Measurements from ENCODE around the gene VMO1. TPM values are rescaled to one million over a fixed set of nuclear protein-coding genes. Genes with fewer than 3 reads are reported as not detected.

VMO1 gene
- total and polyA plus RNA-seq, 2 donors (not counting 3 experiments of a cell fraction or from before 2014, with no cell fraction given) = 0.23 TPM; not detected in 1

DNA sequence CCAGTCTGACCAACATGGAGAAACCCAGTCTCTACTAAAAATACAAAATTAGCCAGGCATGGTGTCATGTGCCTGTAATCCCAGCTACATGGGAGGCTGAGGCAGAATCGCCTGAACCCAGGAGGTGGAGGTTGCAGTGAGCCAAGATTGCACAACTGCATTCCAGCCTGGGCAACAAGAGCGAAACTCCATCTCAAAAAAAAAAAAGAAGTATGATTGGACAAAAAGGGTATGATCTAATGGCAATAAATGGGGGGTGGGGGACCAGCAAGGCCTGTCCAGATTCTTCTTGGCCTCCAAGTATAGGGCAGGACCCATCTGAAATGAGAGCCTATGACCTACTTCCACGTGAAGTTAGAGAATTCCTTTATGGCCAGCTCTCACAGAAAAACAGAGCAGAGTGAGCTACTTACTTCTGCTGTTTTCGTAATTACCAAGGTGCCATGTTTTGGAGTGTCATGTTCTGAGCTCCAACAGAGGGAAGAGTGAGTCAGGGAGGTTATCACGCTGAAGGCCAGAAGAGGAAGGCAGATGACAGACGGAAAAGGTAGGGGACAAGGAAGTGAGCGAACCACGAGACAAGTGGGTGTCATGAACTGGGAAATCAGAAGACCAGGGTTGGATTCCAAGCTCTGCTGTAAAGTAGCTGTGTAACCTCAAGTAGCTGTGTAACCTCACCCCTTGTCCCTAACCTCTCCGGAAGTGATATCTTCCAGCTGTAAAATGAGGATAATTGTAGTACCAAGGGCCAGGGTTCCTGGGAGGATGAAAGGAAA is 50.1 kb downstream of the VMO1 start:
- FAIRE-seq (peak; percentile 52), DNase-seq (ENCODE audit: low read depth, low spot score) (peak; percentile 34)
- Histone ChIP-seq H3K9ac (replicated peaks; ENCODE audit: extremely low read depth, insufficient read depth, low read length) (no peak overlapping the region), H3K4me1 (ENCODE audit: control insufficient read depth, extremely low read depth, insufficient read depth, low read length) (peaks cover 13% of the 10 kb centered on the region), H3K9me3 (replicated peaks; ENCODE audit: control insufficient read depth, insufficient read depth, low read length) (no peaks in the 10 kb centered on the region), H3K36me3 (ENCODE audit: control insufficient read depth in 2 of 2, extremely low read depth in 1 of 2, insufficient read depth in 2 of 2, low read length in 2 of 2) (no peaks in the 10 kb centered on the region), H2AFZ (ENCODE audit: low read depth, low read length) (peak overlapping the region; percentile 71), H3K27me3 (ENCODE audit: control insufficient read depth in 2 of 2, insufficient read depth in 2 of 2, low read length in 2 of 2) (peaks cover 9 to 11% of the 10 kb centered on the region in 2 experiments), H3K4me2 (ENCODE audit: insufficient read depth, low read length) (no peak overlapping the region), H3K4me3 (replicated peaks in 1 of 3; ENCODE audit: insufficient read depth in 1 of 3, low read depth in 1 of 3, low read length in 3 of 3) (no peak overlapping the region), H3K9me1 (replicated peaks; ENCODE audit: control insufficient read depth, extremely low read depth, insufficient read depth, low read length) (no peaks in the 10 kb centered on the region), H3K79me2 (ENCODE audit: control insufficient read depth, insufficient read depth, low read length) (no peaks in the 10 kb centered on the region), H3K27ac (ENCODE audit: insufficient read depth, low read depth, low read length) (no peak overlapping the region), H4K20me1 (replicated peaks; ENCODE audit: control insufficient read depth, extremely low read depth, insufficient read depth, low read length) (no peaks in the 10 kb centered on the region)
- BruUV-seq (replicated peaks) = no TSS peak
- CTCF ChIA-PET = interaction anchor here (1.0 to 1.2 kb wide), 5 partner anchors 10 to 167 kb away, joined by 3 read pairs; partner anchors contain the start of genes CHRNE and PSMB6
- intact Hi-C loops (cut with micrococcal nuclease) (no loop called here), dilution Hi-C loops (cut with MboI; ENCODE audit: extremely low pct_ligation_motif_present, low sequenced_read_pairs) (no loop called here)
- POLR2A ChIA-PET = no interaction called here
- TF ChIP-seq GATA2 (IDR thresholded peaks at IDR 0.05; ENCODE audit: insufficient read depth, insufficient read length, low read depth, low read length) (peak; percentile 42), JUN (IDR thresholded peaks at IDR 0.05; ENCODE audit: borderline replicate concordance, insufficient read depth, insufficient read length, low read depth) (no peak), MYC (IDR thresholded peaks at IDR 0.05; ENCODE audit: low read depth, low read length) (no peak), POLR2AphosphoS5 (IDR thresholded peaks at IDR 0.05; ENCODE audit: insufficient read depth, low read depth, low read length) (no peak), FOS (IDR thresholded peaks at IDR 0.05; ENCODE audit: borderline replicate concordance, insufficient read depth, low read length) (peak; percentile 62)
- TF ChIP-seq, protein P1, sequence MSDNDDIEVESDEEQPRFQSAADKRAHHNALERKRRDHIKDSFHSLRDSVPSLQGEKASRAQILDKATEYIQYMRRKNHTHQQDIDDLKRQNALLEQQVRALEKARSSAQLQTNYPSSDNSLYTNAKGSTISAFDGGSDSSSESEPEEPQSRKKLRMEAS (IDR thresholded peaks at IDR 0.05; ENCODE audit: insufficient read depth, insufficient read length) = no peak

Other genes with a start within 250 kb of the VMO1 start
- 78.1 and 79.2 TPM in 2 replicates for gene MYBBP1A, start 231.0 kb downstream of the VMO1 start, total RNA-seq
- 26.8 and 29.3 TPM in 2 replicates for gene MYBBP1A, start 231.0 kb downstream of the VMO1 start, polyA plus RNA-seq
- gene GGT6, start 225.8 kb downstream of the VMO1 start, total RNA-seq = not detected in 2 replicates
- gene GGT6, start 225.8 kb downstream of the VMO1 start, polyA plus RNA-seq = not detected in 2 replicates
- gene SMTNL2, start 201.8 kb downstream of the VMO1 start, total RNA-seq = not detected in 2 replicates
- gene SMTNL2, start 201.8 kb downstream of the VMO1 start, polyA plus RNA-seq = not detected in 2 replicates
- gene ALOX15, start 144.7 kb downstream of the VMO1 start, total RNA-seq = not detected in 2 replicates
- not detected in 2 replicates for gene ALOX15, start 144.7 kb downstream of the VMO1 start, polyA plus RNA-seq
- gene PELP1, start 82.2 kb downstream of the VMO1 start, total RNA-seq = 58.5 and 63.9 TPM in 2 replicates
- gene PELP1, start 82.2 kb downstream of the VMO1 start, polyA plus RNA-seq = 26.8 and 41.2 TPM in 2 replicates
- 21.3 and 25.2 TPM in 2 replicates for gene ARRB2, start 75.7 kb downstream of the VMO1 start, total RNA-seq
- 18.6 and 19.1 TPM in 2 replicates for gene ARRB2, start 75.7 kb downstream of the VMO1 start, polyA plus RNA-seq
- gene MED11, start 54.9 kb downstream of the VMO1 start, total RNA-seq = 11.7 and 12.9 TPM in 2 replicates
- 21.2 and 23.8 TPM in 2 replicates for gene MED11, start 54.9 kb downstream of the VMO1 start, polyA plus RNA-seq
- 0.44 TPM in 1 of 2 replicates, not detected in the other for gene ZMYND15, start 46.5 kb downstream of the VMO1 start, total RNA-seq
- gene ZMYND15, start 46.5 kb downstream of the VMO1 start, polyA plus RNA-seq = 0.12 and 0.18 TPM in 2 replicates
- gene CXCL16, start 46.4 kb downstream of the VMO1 start, total RNA-seq = 4.8 and 5.4 TPM in 2 replicates
- gene CXCL16, start 46.4 kb downstream of the VMO1 start, polyA plus RNA-seq = 6.1 and 7.3 TPM in 2 replicates
- not detected in 2 replicates for gene TM4SF5, start 14.5 kb downstream of the VMO1 start, total RNA-seq
- not detected in 2 replicates for gene TM4SF5, start 14.5 kb downstream of the VMO1 start, polyA plus RNA-seq
- gene GLTPD2, start 2.6 kb upstream of the VMO1 start, total RNA-seq = not detected in 2 replicates
- not detected in 2 replicates for gene GLTPD2, start 2.6 kb upstream of the VMO1 start, polyA plus RNA-seq
- gene PSMB6, start 9.8 kb upstream of the VMO1 start, total RNA-seq = 203 and 214 TPM in 2 replicates
- 598 and 599 TPM in 2 replicates for gene PSMB6, start 9.8 kb upstream of the VMO1 start, polyA plus RNA-seq
- gene PLD2, start 20.8 kb upstream of the VMO1 start, total RNA-seq = 52.3 and 58.7 TPM in 2 replicates
- gene PLD2, start 20.8 kb upstream of the VMO1 start, polyA plus RNA-seq = 53.6 and 54.7 TPM in 2 replicates
- gene MINK1, start 47.0 kb upstream of the VMO1 start, total RNA-seq = 87.5 and 89.4 TPM in 2 replicates
- 46.8 and 53.6 TPM in 2 replicates for gene MINK1, start 47.0 kb upstream of the VMO1 start, polyA plus RNA-seq
- 1.0 and 1.5 TPM in 2 replicates for gene C17orf107, start 113.2 kb upstream of the VMO1 start, total RNA-seq
- 0.68 and 0.86 TPM in 2 replicates for gene C17orf107, start 113.2 kb upstream of the VMO1 start, polyA plus RNA-seq
- gene CHRNE, start 116.7 kb upstream of the VMO1 start, total RNA-seq = 0.76 and 0.84 TPM in 2 replicates
- gene CHRNE, start 116.7 kb upstream of the VMO1 start, polyA plus RNA-seq = 1.1 and 1.3 TPM in 2 replicates
- not detected in 2 replicates for gene GP1BA, start 145.9 kb upstream of the VMO1 start, total RNA-seq
- gene GP1BA, start 145.9 kb upstream of the VMO1 start, polyA plus RNA-seq = not detected in 2 replicates
- gene SLC25A11, start 153.7 kb upstream of the VMO1 start, total RNA-seq = 50.2 and 58.2 TPM in 2 replicates
- gene SLC25A11, start 153.7 kb upstream of the VMO1 start, polyA plus RNA-seq = 95.2 and 110 TPM in 2 replicates
- gene RNF167, start 153.9 kb upstream of the VMO1 start, total RNA-seq = 60.2 and 61.0 TPM in 2 replicates
- gene RNF167, start 153.9 kb upstream of the VMO1 start, polyA plus RNA-seq = 87.6 and 121 TPM in 2 replicates
- gene PFN1, start 162.2 kb upstream of the VMO1 start, total RNA-seq = 1,167 and 1,191 TPM in 2 replicates
- gene PFN1, start 162.2 kb upstream of the VMO1 start, polyA plus RNA-seq = 1,577 and 1,770 TPM in 2 replicates
- 5.1 and 5.5 TPM in 2 replicates for gene ENO3, start 164.8 kb upstream of the VMO1 start, total RNA-seq
- gene ENO3, start 164.8 kb upstream of the VMO1 start, polyA plus RNA-seq = 5.9 and 6.5 TPM in 2 replicates
- gene SPAG7, start 181.5 kb upstream of the VMO1 start, total RNA-seq = 65.1 and 75.2 TPM in 2 replicates
- gene SPAG7, start 181.5 kb upstream of the VMO1 start, polyA plus RNA-seq = 58.4 and 68.6 TPM in 2 replicates
- gene CAMTA2, start 201.3 kb upstream of the VMO1 start, total RNA-seq = 51.0 and 56.7 TPM in 2 replicates
- 33.8 and 47.2 TPM in 2 replicates for gene CAMTA2, start 201.3 kb upstream of the VMO1 start, polyA plus RNA-seq
- gene INCA1, start 211.2 kb upstream of the VMO1 start, total RNA-seq = 0.71 and 1.0 TPM in 2 replicates
- 0.99 and 1.0 TPM in 2 replicates for gene INCA1, start 211.2 kb upstream of the VMO1 start, polyA plus RNA-seq
- gene KIF1C, start 211.6 kb upstream of the VMO1 start, total RNA-seq = 171 and 174 TPM in 2 replicates
- 33.6 and 33.9 TPM in 2 replicates for gene KIF1C, start 211.6 kb upstream of the VMO1 start, polyA plus RNA-seq
- gene SLC52A1, start 249.1 kb upstream of the VMO1 start, total RNA-seq = not detected in 2 replicates
- 0.04 and 0.08 TPM in 2 replicates for gene SLC52A1, start 249.1 kb upstream of the VMO1 start, polyA plus RNA-seq